GM19372 (cell line): ENCODE measurements around the gene RNF212B.
A peak's percentile ranks its signal among the peaks of the same experiment; 100 is the strongest.

ENCODE experiments used
- ATAC-seq: cut with Tn5 transposase; IDR thresholded peaks from one replicate; pipeline ENCODE4 v1.9.1; 2021; ENCODE audit warnings: mild to moderate bottlenecking, low read depth, moderate library complexity; ENCODE audit not compliant: unreplicated experiment

The RNF212B gene

GRCh38 chr14:23310546-23310945 lies 72.8 kb downstream of the RNF212B start:
- ATAC-seq = no peak

DNA sequence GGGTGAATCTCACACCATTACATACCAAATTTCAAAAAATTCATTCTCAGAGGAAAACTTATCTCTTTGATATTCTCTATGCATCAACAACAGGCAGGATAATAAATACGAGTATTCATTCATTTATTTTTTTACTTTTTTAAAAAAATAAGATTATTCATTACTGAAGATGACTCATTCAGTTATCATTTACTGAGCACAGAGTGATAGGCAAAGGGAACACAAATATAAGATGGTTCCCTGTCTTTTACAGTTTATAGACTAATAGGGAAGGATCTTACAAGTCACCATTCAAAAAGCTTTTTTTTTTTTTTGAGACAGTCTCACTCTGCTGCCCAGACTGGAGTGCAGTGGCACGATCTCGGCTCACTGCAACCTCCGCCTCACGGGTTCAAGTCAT lies 78.6 kb downstream of the RNF212B start:
- no peak for ATAC-seq

DNA sequence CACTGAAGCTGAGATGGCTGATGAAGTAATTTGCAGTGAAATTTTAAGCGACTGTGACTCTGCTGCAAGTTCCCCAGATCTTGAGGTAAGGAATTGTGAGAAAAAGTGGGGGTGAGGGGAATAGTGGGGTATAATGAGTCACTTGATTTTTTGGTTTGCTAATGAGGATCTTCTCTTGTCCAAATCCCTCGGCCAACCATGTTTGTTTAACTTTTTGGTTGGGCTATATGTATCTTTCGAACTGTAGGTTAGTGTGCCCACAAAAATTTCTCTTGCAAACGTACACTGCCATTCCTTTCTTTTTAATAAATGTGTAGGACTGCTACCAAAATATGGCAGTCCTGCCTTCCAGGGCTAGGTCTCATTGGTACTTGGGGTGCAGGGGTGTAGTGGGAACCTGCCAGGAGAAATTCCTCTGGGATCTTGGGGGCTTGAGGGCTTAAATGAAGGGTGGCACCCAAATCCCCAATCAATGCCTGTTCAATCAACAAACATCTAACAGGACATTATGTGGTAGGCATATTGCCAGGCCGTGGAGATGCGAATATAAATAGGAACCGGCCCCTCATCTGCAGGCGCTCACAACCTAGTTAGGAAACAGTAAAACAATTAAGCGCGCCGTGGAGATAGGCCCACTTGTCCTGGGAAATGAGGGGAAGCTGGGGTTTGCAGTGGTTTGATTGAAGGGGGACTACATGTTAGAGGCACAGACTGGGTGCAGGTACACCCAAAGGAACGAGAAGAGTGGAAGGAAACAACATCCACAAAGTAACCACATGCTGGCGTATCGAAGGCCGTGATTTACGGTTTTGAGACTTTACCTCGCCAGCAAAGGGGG lies 82.2 kb downstream of the RNF212B start:
- no peak for ATAC-seq

DNA sequence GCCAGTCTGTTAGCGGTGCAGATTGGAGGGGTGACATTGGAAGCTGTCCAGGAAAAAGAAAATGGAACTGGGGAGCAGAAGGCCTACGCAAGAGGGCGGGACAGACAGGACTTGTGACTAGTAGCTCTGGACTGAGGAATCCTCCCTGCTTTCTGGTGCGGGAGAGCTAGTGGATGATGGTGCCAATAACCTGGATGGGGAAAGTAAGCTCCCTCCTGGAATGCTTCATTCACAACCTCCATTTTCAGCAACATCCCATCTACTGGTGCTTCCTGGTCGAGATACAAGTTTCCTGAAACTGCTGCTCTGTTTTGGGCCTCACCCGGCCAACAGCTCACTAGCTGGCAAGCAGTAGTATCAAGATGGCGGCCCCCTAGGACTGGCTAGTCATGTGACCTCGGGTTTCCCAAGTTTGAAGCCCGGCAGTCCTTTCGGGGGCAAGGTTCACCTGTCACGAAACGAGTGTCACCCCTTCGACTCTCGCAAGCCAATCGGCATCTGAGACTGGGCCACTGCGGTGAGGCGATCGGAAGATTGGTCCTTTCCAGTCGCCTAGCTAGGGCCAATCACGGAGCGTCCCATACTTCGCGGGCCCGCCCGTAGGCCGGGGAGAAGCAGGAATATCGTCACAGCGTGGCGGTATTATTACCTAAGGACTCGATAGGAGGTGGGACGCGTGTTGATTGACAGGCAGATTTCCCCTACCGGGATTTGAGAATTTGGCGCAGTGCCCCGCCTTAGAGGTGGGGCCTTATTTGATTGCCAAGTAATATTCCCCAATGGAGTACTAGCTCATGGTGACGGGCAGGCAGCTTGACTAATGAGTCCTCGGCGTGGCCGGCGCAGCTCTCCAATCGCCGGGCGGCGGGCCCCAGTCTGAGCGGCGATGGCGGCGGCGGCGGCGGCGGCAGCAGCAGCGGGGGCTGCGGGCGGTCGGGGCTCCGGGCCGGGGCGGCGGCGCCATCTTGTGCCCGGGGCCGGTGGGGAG lies 83.1 kb downstream of the RNF212B start, which contains the start of gene PABPN1:
TSS of gene PABPN1 (plus strand) at position 874 of the 988 bp plus-strand sequence. CDS start at position 887, 13 bp downstream.
- ATAC-seq = peak; percentile 85

DNA sequence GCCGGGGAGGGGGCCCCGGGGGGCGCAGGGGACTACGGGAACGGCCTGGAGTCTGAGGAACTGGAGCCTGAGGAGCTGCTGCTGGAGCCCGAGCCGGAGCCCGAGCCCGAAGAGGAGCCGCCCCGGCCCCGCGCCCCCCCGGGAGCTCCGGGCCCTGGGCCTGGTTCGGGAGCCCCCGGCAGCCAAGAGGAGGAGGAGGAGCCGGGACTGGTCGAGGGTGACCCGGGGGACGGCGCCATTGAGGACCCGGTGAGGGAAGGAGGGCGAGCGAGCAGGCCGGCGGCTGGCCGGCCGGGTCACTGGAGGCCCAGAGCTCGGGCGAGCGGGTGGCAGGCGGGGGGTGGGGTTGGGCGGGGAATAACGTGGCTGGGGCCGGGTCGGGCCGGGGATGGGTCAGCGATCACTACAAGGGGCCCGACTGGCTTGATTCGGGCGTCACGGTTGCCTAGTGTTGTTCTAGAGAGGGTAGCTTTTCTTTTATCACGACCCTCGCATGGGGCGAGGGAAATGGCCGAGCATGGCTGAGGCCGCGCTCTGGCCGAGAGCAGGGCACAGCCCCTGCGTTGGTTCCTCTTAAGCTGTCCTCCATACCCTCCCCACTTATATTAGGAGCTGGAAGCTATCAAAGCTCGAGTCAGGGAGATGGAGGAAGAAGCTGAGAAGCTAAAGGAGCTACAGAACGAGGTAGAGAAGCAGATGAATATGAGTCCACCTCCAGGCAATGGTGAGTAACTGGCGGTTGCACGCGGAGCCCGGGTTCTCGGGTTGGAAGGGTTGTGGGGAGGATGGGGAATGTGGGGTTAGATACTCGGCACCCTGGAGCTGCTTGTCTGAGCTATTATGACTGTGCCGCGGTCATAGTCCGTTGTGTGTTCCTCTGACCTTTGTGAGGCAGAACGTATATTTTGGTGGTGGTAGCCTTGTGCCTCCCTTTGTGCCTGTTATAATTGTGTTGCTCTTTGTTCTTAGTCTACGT lies 84.1 kb downstream of the RNF212B start:
- ATAC-seq = peak; percentile 5
